ENCODE results near the gene SMG5.

The SMG5 gene

DNA sequence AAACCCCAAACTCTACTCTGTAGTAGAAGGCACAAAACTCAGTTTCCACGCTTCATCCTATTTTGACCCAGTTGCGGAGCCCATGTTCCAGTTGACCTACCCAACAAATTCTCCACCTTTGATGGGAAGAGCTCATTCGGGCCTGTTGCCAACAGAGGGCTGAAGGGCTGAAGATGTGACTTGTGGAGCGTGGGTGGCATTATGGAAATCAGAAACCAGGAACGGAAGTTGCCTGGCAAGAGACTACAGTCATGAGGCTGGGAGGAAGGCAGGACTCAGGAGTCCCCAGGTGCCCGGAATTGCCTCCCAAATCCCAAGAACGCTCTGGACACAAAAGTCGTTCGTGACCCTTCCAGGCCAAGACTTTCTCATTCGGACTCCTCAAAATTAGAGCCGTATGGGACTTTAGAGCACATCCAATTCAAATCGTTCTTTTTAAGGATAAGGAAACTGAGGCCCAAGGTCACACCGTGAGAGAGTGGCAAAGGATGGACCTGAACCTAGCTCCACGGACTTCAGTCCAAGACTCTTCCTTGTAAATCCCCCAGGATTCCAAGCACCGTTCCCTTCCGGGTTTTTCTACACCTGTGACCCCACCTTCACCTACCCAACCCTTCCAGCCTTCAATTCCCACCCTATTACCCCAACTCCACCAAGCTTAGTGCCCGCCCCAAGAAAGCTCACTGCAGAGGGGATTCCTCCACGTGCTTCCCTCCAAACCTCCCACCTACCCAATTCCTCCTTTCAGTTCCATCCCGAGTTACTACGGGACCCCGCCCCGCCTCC lies 739 bp downstream of the SMG5 start:
- DNase-seq = no peak

- peak; percentile 61 for DNase-seq
These were observed 1.3 kb downstream of the SMG5 start for GRCh38 chr1:156281281-156281680.

GRCh38 chr1:156279837-156280236 lies 2.8 kb downstream of the SMG5 start:
- DNase-seq = no peak

GRCh38 chr1:156276966-156277381 lies 5.7 kb downstream of the SMG5 start:
- DNase-seq = no peak

- DNase-seq = no peak
These were observed 6.1 kb downstream of the SMG5 start for GRCh38 chr1:156276532-156276931.

DNA sequence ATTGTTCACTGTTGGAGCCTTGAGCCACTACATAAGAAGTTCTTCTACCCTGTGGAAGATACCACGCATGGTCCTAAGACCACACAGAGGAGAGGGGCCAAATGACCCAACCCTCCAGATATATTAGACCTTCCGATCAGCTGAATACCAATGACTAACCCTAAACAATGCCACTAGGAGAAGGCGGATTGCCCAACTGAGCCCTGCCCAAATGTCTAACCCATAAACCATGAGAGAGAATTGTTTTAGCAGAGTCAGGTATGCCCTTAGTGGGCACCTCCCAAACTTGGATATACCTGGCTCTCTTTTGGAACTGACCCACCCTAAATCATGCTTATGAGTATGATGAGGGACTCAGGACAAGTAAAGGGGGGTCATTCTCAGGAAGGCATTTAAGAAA lies 12.3 kb downstream of the SMG5 start:
- DNase-seq = no peak

- no peak for DNase-seq
These were observed 14.3 kb downstream of the SMG5 start for GRCh38 chr1:156268336-156268735.

DNA sequence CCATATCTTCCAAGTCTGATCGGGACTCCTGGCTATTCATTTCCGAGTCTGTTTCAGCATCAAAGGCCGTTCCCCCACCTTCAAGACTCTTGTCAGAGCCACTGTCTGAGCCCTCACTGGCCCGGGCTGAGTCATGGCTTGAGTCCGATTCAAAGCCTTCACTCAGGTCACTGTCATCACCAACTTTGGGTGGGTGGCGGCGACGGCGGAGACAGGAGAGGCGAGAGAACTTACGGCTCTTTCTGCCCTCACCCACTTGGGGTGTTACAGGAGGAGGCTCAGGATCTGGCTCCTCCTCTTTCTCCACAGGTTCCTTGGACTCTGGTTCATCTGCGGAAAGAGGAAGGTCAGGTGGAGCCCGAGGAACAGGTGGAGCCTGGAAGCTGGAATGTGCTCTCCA lies 16.6 kb downstream of the SMG5 start:
- no peak for DNase-seq

GRCh38 chr1:156263288-156263655 lies 19.4 kb downstream of the SMG5 start:
- no peak for DNase-seq

DNA sequence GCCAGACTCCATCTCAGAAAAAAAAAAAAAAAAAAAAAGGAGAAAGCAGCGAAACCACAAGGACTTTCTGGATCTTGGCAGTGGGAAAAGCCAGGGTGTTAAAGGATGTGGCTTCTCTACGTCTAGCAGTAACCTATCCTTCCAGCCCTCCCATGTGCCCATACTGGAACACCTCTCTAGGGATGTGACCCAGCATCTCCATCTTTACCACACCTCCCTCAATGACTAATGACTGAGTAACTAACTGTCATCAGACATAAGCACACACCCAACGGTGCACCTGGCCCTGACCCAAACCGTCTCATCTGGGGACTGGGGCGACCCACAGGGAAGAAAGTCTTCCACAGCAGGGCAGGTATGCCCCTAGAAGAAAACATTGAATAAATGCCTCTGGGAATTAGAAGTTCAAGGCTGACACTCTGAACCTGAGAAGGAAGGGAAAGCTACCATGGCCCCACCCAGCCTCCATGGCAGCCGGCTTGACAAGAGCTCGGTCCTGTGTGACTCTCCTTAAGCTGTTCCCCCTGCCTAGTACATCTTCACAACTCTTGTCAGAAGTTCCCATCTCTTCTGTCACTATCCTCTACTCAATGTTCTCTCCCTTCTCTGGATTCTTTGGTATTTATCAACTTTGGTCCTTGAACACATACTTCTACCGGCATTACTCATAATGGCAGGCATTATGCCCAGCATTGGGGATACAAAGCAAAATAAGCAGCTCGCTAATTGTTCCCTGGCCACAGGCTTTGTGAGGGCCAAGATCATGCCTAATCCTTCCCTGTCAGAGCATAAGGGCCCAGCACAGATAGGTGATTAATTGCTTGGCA lies 20.0 kb downstream of the SMG5 start:
- DNase-seq = no peak

DNA sequence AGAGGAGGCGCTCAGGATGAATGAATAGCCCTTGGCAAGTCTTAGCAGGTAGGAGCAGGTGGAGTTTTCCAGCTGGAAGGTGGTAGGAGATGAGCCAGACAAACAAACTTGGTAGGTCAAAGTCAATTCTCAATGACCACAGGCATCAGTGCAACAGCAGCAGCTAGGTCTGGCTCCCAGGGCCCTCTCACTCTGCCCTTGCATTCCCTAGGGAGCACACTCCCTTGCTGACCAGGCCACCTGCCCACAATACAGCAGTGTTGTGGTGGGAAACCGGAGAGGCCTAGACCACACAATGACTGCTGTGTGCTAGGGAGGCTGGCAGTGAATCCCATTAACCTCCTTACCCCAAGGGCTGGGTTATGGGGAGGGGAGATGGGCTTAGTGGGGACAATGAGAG lies 21.7 kb downstream of the SMG5 start:
- no peak for DNase-seq

- no peak for DNase-seq
These were observed 22.8 kb downstream of the SMG5 start for GRCh38 chr1:156259805-156260204.

GRCh38 chr1:156258859-156259258 lies 23.8 kb downstream of the SMG5 start:
- DNase-seq = no peak

GRCh38 chr1:156257711-156258110 lies 24.9 kb downstream of the SMG5 start:
- no peak for DNase-seq

DNA sequence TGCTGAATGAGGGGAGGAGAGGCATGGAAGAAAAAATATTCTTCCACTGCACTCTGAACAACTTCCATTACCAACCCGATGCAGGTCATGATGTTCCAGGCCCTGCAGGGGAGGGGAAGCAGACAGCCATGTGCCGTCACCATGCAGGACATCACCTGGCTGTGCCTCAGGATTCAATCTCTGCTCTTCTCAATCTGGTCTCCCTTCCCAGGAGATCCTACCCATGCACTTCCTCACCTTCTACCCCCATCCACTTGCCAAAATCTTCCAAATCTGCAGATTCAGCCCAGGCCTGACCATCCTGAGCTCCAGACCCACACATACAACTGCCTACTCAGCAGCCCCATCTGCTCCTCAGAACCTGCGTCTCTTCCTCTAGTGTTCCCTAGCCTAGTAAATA lies 29.0 kb downstream of the SMG5 start:
- no peak for DNase-seq

GRCh38 chr1:156251527-156251926 lies 31.1 kb downstream of the SMG5 start:
- DNase-seq = no peak

DNA sequence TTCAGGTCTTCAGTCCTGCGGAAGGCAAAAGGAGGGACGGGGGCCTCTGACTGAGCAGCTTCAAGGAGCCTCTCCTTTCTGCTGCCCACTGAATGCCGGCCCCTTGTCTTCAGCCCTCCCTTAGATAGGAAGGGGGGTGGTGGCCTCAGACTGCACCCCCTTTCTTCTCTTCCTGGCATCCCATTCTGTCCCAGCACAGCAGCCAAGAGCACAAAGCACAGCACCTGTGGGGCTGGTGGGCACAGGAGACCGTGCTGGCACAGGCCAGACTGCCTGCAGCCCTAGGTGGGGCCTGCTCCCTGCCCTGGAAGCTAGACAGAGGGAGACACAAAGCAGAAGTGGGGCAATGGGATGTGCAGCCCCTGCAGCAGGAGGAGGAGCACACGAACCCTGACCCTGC lies 33.0 kb downstream of the SMG5 start:
- no peak for DNase-seq

- no peak for DNase-seq
These were observed 34.3 kb downstream of the SMG5 start for GRCh38 chr1:156248323-156248683.

GRCh38 chr1:156247460-156248322 lies 34.9 kb downstream of the SMG5 start, which contains the start of gene PAQR6:
TSS of gene PAQR6 (minus strand) at chr1:156248056. CDS start at chr1:156246731, 1,325 bp downstream.
- DNase-seq = no peak

DNA sequence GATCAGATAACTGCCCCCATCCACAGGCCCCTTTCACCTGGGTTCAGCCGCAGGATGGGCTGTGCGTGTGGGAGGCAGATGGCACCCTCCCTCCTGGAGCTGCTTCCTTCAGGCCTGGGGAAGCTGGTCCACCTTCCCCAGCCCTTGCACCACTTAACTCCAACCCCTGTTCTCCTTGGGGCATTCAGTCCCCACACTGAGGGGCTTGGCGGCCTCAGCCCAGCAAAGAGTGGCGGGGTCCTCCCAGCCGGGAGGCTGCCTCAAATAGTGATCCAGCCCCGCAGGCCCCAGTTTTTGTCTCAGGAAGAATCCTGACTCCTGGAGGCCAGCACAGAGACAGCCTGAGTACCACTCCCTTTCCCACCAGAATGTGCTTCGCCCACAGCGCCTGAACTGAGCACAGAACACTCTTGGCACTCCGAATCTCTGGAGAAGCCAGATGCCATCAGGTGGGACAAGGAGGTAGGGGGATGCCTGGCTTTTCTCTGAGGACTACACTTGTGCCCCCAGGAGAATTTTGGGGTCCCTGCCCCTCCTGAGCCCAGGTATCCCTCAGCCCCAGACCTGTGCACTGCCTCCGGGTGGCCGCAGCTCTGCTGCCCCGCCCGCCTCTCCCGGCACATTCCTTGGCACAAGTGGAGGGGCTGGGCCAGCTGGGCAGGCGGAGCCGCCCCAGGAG lies 35.7 kb downstream of the SMG5 start:
- no peak for DNase-seq

DNA sequence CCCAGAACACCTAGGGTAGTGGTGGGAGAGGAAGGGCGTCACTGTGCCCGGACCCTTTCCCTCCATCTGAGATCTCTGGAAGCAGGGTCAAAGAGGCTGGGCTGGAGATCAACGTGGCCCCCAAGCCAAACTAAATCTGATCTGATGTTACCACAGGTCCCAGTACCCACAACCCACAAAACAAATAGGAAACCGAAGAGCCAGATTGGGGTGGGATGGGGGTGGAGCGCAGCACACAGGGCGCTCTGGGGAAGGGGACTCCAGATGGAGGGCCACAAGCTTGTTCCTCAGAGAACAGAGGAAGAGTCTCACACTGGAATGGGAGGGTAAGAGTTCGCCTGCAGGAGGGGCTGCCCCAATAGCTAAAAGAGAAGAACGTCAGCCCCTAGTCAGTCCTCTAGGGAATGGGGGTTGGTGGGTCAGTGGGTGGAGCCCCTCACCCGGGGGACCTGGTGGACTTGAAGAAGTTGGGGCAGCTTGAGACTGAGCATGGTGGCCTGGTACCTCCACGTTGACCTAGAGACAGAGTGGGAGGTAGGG lies 36.3 kb downstream of the SMG5 start:
- DNase-seq = no peak

- DNase-seq = no peak
These were observed 37.0 kb downstream of the SMG5 start for GRCh38 chr1:156245451-156246232.
